K562 (cell line): ENCODE measurements around the gene HSPB7. TPM values are rescaled to one million over a fixed set of nuclear protein-coding genes. Genes with fewer than 3 reads are reported as not detected.

ENCODE experiments used
- ATAC-seq: fragments of 200-7000 bp; cut with Tn5 transposase; 3 replicates; pipeline ENCODE4 v1.9.1; 2020; ENCODE audit warnings: moderate library complexity
- Bru-seq: library from RNA; stranded (reverse); fragments of 400-500 nt; gene quantifications from one replicate; lab custom pipeline; 2021; lab: Mats Ljungman, UMichigan
- BruChase-seq, 2 experiments: library from RNA; stranded (reverse); fragments of 400-500 nt; gene quantifications; one replicate each; lab custom pipeline; 2021; lab: Mats Ljungman, UMichigan
- BruUV-seq: library from RNA; stranded (reverse); fragments of 400-500 nt; replicated peaks from 2 replicates; lab custom pipeline; 2021; lab: Mats Ljungman, UMichigan
- CTCF ChIA-PET: fragments of 300-600 bp; formaldehyde crosslinking; extraction: SDS; loops from one replicate; lab custom pipeline; 2021; ENCODE audit warnings: low intra/inter-chr PET ratio; lab: Yijun Ruan, JAX
- POLR2A ChIA-PET: fragments of 300-600, 350-650 bp; sonication (Branson Sonifier 250); formaldehyde crosslinking; extraction: SDS; loops from one replicate; lab custom pipeline; 2021; ENCODE audit warnings: antibody characterized with exemption, inconsistent platforms; lab: Yijun Ruan, JAX
- DNase-seq, 4 experiments: peaks; one replicate each; pipeline versions ENCODE4 v3.0.0 to v3.0.0-alpha.2; 2011 to 2018; ENCODE audit warnings: low spot score in 3 of 4, mixed read lengths in 3 of 4; ENCODE audit errors: extremely low read depth in 1 of 4
- FAIRE-seq: peaks from 2 replicates; lab custom pipeline; 2011; peaks lifted over from hg19 to GRCh38; lab: Jason Lieb, UNC
- H2AFZ ChIP-seq: 2 replicates; pipeline ENCODE4 v1.6.0; 2011; ENCODE audit warnings: low read depth, low read length, control low read depth, inconsistent platforms
- H3K27ac ChIP-seq: fragments of 200-600 bp; 3 replicates; pipeline ENCODE4 v1.8.0; 2011; ENCODE audit warnings: low read depth, mild to moderate bottlenecking, control low read depth, inconsistent platforms, low read length, moderate library complexity, mixed read lengths; ENCODE audit errors: extremely low read depth
- H3K27me3 ChIP-seq, 2 experiments: fragments of 300-600 bp in 1 of 2; 2 replicates in 1 of 2; 3 replicates in 1 of 2; pipeline versions ENCODE4 v1.6.0 to v1.8.0; 2011; ENCODE audit warnings: inconsistent platforms in 2 of 2, low read length in 2 of 2, mild to moderate bottlenecking in 1 of 2, mixed read lengths in 1 of 2, moderate library complexity in 1 of 2; ENCODE audit not compliant: control insufficient read depth in 2 of 2, insufficient read depth in 2 of 2
- H3K36me3 ChIP-seq: fragments of 300-600 bp; 3 replicates; pipeline ENCODE4 v1.8.0; 2011; ENCODE audit warnings: mild to moderate bottlenecking, low read length, inconsistent platforms; ENCODE audit not compliant: control insufficient read depth, insufficient read depth
- H3K4me1 ChIP-seq, 2 experiments: fragments of 200-600 bp in 1 of 2; replicated peaks in 1 of 2; 2 replicates in 1 of 2; 3 replicates in 1 of 2; pipeline versions ENCODE4 v1.5.1 to v1.8.0; 2011; ENCODE audit warnings: inconsistent platforms in 2 of 2, low read length in 2 of 2, mild to moderate bottlenecking in 1 of 2, mixed read lengths in 1 of 2, moderate library complexity in 1 of 2; ENCODE audit not compliant: control insufficient read depth in 2 of 2, insufficient read depth in 2 of 2
- H3K4me2 ChIP-seq: 2 replicates; pipeline ENCODE4 v1.6.1; 2011; ENCODE audit warnings: low read length, control low read depth, inconsistent platforms, mixed read lengths; ENCODE audit not compliant: insufficient read depth
- H3K4me3 ChIP-seq: fragments of 200-600 bp; sonication (generic), shearing (Covaris generic); 2 replicates; pipeline ENCODE4 v1.5.1; 2016; ENCODE audit warnings: control low read depth, inconsistent platforms
- H3K79me2 ChIP-seq: fragments of 200-600 bp; 3 replicates; pipeline ENCODE4 v1.8.0; 2011; ENCODE audit warnings: low read length, inconsistent platforms; ENCODE audit not compliant: control insufficient read depth, insufficient read depth
- H3K9ac ChIP-seq, 2 experiments: 2 replicates each; pipeline versions ENCODE4 v1.6.0 to v1.6.1; 2011; ENCODE audit warnings: low read depth in 2 of 2, low read length in 2 of 2, control low read depth in 1 of 2, inconsistent platforms in 1 of 2, mild to moderate bottlenecking in 1 of 2, mixed read lengths in 1 of 2; ENCODE audit not compliant: insufficient read depth in 1 of 2
- H3K9me1 ChIP-seq: one replicate; pipeline ENCODE4 v1.6.0; 2011; ENCODE audit warnings: inconsistent platforms, mild to moderate bottlenecking, low read length, moderate library complexity; ENCODE audit not compliant: control insufficient read depth, insufficient read depth
- H3K9me3 ChIP-seq: replicated peaks from 2 replicates; pipeline ENCODE4 v1.5.1; 2011; ENCODE audit warnings: low read depth, low read length, inconsistent platforms; ENCODE audit not compliant: control insufficient read depth, insufficient read depth
- H4K20me1 ChIP-seq: replicated peaks from 2 replicates; pipeline ENCODE4 v1.6.1; 2011; ENCODE audit warnings: low read length, inconsistent platforms, mixed read lengths; ENCODE audit not compliant: control insufficient read depth, insufficient read depth
- ARHGAP35 ChIP-seq: fragments of 450-650 bp; IDR thresholded peaks from 2 replicates; pipeline ENCODE4 v1.6.1; 2018; ENCODE audit not compliant: partially characterized antibody
- CBFA2T3 ChIP-seq: fragments of 450-650 bp; IDR thresholded peaks from 2 replicates; pipeline ENCODE4 v1.6.1; 2017
- GTF2F1 ChIP-seq: IDR thresholded peaks from 2 replicates; pipeline ENCODE4 v1.6.1; 2011; ENCODE audit warnings: low read depth, low read length, improper control_type of control experiment
- LEF1 ChIP-seq: fragments of 450-650 bp; IDR thresholded peaks from 2 replicates; pipeline ENCODE4 v1.6.1; 2016; ENCODE audit warnings: mild to moderate bottlenecking
- NRF1 ChIP-seq, 2 experiments: fragments of 450-650 bp; IDR thresholded peaks in 1 of 2; conservative IDR thresholded peaks in 1 of 2; 2 replicates each; pipeline ENCODE4 v1.6.1; 2014; ENCODE audit warnings: mild to moderate bottlenecking in 2 of 2
- NUFIP1 ChIP-seq: fragments of 450-650 bp; IDR thresholded peaks from 2 replicates; pipeline ENCODE4 v1.6.1; 2018; ENCODE audit not compliant: partially characterized antibody
- ZNF212 ChIP-seq: fragments of 450-650 bp; formaldehyde crosslinking; IDR thresholded peaks from 2 replicates; pipeline ENCODE4 v1.4.0; 2020; ENCODE audit warnings: mild to moderate bottlenecking
- ZNF282 ChIP-seq: sonication (generic); formaldehyde crosslinking; IDR thresholded peaks from 2 replicates; pipeline ENCODE4 v1.8.1; 2023; ENCODE audit warnings: missing genetic modification reagents
- WGBS: fragments of 100-300 bp; shearing (Covaris generic); methylation state at CpG from one replicate; pipeline ENCODE4 v1.1.6; 2016; ENCODE audit warnings: low coverage, mixed read lengths; ENCODE audit not compliant: insufficient coverage; ENCODE audit errors: missing lambda C conversion rate; 5-methylcytosine and 5-hydroxymethylcytosine counted together
- in situ Hi-C: fragments of 300-500 bp; cut with MboI; formaldehyde crosslinking; loops from 4 replicates; pipeline ENCODE4 v1.15.0; 2018; ENCODE audit warnings: inconsistent platforms, mixed read lengths
- intact Hi-C: fragments of 100-400 bp; cut with micrococcal nuclease; formaldehyde crosslinking; loops from 2 replicates; pipeline ENCODE4 v1.14.2; 2022
- long read RNA-seq, 3 experiments: library from polyadenylated mRNA in 2 of 3; library from RNA in 1 of 3; unstranded in 2 of 3; stranded (forward) in 1 of 3; transcript quantifications; one replicate each; pipeline ENCODE4 v2.0.0, GENCODE V29; 2019 to 2022
- polyA minus RNA-seq, 3 experiments: library from RNA; depleted of rRNA, polyadenylated mRNA; stranded (reverse); fragments of >200 nt; gene quantifications; 2 replicates each; pipeline ENCODE4 v1.2.3, GENCODE V29; 2011
- polyA plus RNA-seq, 8 experiments: library from polyadenylated mRNA; depleted of rRNA in 4 of 8; stranded (reverse) in 5 of 8; unstranded in 3 of 8; fragments of >200 nt; fragmentation: Nextera tagmentation in 2 of 8; fragmentation: Illumina TruSeq in 1 of 8; extraction: Ambion mirVana in 2 of 8; extraction: Trizol in 1 of 8; gene quantifications; 2 replicates each; pipeline versions ENCODE4 v1.2.1 to v1.2.3, GENCODE V29; 2011 to 2014; ENCODE audit warnings: inconsistent platforms in 1 of 8, missing spikeins in 1 of 8
- total RNA-seq, 7 experiments: library from RNA; depleted of rRNA in 6 of 7; stranded (reverse); fragments of >200 nt in 6 of 7; fragmentation: Illumina TruSeq in 2 of 7; extraction: Trizol in 2 of 7; gene quantifications; 2 replicates each; pipeline versions ENCODE4 v1.2.1 to v1.2.3, GENCODE V29; 2011 to 2021; ENCODE audit warnings: low replicate concordance in 1 of 7
- TF ChIP-seq, protein P1 (sequence below): sonication (generic); formaldehyde crosslinking; IDR thresholded peaks from 2 replicates; pipeline ENCODE4 v1.8.1; 2023; ENCODE audit warnings: mild to moderate bottlenecking, missing genetic modification reagents
- TF ChIP-seq, protein P2 (sequence below): fragments of 450-650 bp; formaldehyde crosslinking; IDR thresholded peaks from 2 replicates; pipeline ENCODE4 v1.4.0; 2020; ENCODE audit warnings: mild to moderate bottlenecking, moderate library complexity
- TF ChIP-seq, protein P3 (sequence below): fragments of 200-800 bp; sonication (Bioruptor generic); IDR thresholded peaks from 2 replicates; pipeline ENCODE4 v1.6.1; 2017; ENCODE audit warnings: missing genetic modification characterization, missing compliant biosample characterization

The HSPB7 gene
- 0.44 TPM in 1 of 2 replicates, not detected in the other for total RNA-seq (2011; cell fraction: chromatin; rRNA removed; ENCODE audit: low replicate concordance)
- total RNA-seq (2011; cell fraction: nucleolus; rRNA removed): not detected in 2 replicates
- total RNA-seq (2011; cell fraction: nucleoplasm; rRNA removed): 0.31 TPM in 1 of 2 replicates, not detected in the other
- total RNA-seq (2014; rRNA removed) (0.05 TPM in 1 of 2 replicates, not detected in the other), total RNA-seq (2014; rRNA removed; fragmentation: Illumina TruSeq; extraction: Trizol) (not detected in 2 replicates), total RNA-seq (2015; rRNA removed; fragmentation: Illumina TruSeq; extraction: Trizol) (not detected in 2 replicates), total RNA-seq (2021) (0.09 TPM in 1 of 2 replicates, not detected in the other), polyA plus RNA-seq (2011; rRNA removed) (0.07 and 0.08 TPM in 2 replicates), polyA plus RNA-seq (2014; fragmentation: Illumina TruSeq; extraction: Trizol) (0.19 TPM in 1 of 2 replicates, not detected in the other), polyA plus RNA-seq (2014; fragmentation: Nextera tagmentation; extraction: Ambion mirVana) (not detected), polyA plus RNA-seq (2014; rRNA removed) (not detected in 2 replicates), polyA minus RNA-seq (2011; rRNA and poly(A)+ RNA removed) (not detected in 2 replicates), Bru-seq, nascent RNA (percentile 23 among the genes with signal in this experiment), BruChase-seq, experiment 1, labeled RNA remaining after a 2-hour chase (not detected), BruChase-seq, experiment 2, labeled RNA remaining after a 6-hour chase (not detected)
- 0.03 and 0.04 TPM in 2 replicates for polyA plus RNA-seq (2011; cell fraction: cytosol; rRNA removed)
- polyA plus RNA-seq (2011; cell fraction: nucleus; rRNA removed): 0.07 and 0.08 TPM in 2 replicates
- polyA plus RNA-seq (2012): 0.16 and 0.17 TPM in 2 replicates
- not detected in 2 replicates for polyA minus RNA-seq (2011; cell fraction: cytosol; rRNA and poly(A)+ RNA removed)
- polyA minus RNA-seq (2011; cell fraction: nucleus; rRNA and poly(A)+ RNA removed): not detected in 2 replicates
- long read RNA-seq, experiment 1: 0 reads
- long read RNA-seq, experiment 2: 0 reads
- long read RNA-seq, experiment 3: 0 reads

DNA sequence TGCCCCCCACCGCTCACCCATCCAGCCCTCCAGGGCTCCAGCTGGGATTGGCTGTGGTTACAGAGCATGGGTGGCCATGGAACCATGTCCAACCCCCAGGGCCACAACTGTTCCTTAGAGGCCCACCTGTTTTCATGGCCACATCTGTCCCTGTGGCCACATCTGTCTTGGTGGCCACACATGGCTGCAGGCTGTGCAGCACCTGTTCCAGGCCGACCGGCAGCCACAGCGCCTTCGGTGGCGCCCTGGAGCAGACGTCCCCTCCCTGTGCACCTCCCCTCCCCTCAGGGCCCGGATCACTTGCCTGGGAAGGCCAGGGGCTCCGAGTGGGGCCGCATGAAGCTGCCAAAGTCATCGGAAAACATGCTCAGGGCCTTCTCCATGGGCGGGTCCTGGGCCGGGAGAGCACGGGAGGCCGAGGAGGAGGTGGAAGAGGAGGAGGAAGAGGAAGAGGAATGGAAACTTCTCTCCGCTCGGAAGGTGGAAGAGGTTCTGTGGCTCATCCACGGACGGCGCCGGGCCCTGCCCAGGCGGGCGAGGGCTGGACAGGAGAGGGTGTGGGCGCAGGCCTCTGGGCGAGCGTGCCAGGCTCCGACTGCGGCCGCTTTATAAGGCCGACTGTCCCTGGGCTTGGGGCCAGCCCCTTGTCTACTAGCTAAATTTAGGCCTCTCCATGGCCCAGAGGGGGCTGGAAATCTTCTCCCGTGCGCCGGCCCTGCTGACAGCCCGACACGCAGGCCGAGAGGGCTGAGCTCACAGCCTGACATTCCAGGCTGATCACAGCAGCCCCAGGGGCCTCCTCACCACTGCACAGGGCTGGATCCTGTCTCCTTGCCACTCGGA lies at the start of gene HSPB7:
TSS of gene HSPB7 (minus strand) at position 583 of the 843 bp plus-strand sequence. CDS start at position 503, 80 bp downstream.
- BruUV-seq: no TSS peak
- CTCF ChIA-PET: no interaction called here
- no peaks in the 10 kb centered on the region for H3K9me3 ChIP-seq
- peak within 1 kb of the TSS in 1 of 2 experiments; percentile 70; a peak in 2 of 4 replicates for H3K9ac ChIP-seq
- peaks cover 23 to 73% of the 10 kb centered on the region in 2 experiments for H3K4me1 ChIP-seq
- WGBS: 55% methylated on average over 32 of the region's 37 CpGs
- no peaks in the 10 kb centered on the region for H4K20me1 ChIP-seq
- ATAC-seq: peak; percentile 71
- DNase-seq: peak; percentile 77 to 80 (median 78)
- FAIRE-seq: peak; percentile 71
- no peak within 1 kb of the TSS for H3K4me2 ChIP-seq
- POLR2A ChIA-PET: interaction anchor here (0.6 to 1.1 kb wide), 3 partner anchors 8 to 227 kb away, joined by 3 read pairs; no protein-coding TSS in a partner anchor
- no peaks in the 10 kb centered on the region for H3K36me3 ChIP-seq
- no peaks in the 10 kb centered on the region for H3K79me2 ChIP-seq
- H3K27ac ChIP-seq: no peak within 1 kb of the TSS
- in situ Hi-C loops (loop anchor here (10.0 kb wide), 1 partner anchor 47 kb away; no protein-coding TSS in a partner anchor), intact Hi-C loops (no loop called here)
- peaks cover 2 to 13% of the 10 kb centered on the region in 2 experiments; a peak in 2 of 5 replicates for H3K27me3 ChIP-seq
- H2AFZ ChIP-seq: peak within 1 kb of the TSS; percentile 69
- no peaks in the 10 kb centered on the region for H3K9me1 ChIP-seq
- H3K4me3 ChIP-seq: no peak within 1 kb of the TSS
- TF ChIP-seq ARHGAP35 (no peak), CBFA2T3 (peak; percentile 74), ZNF212 (CRISPR knock-in tag) (no peak), NUFIP1 (no peak), ZNF282 (no peak), LEF1 (no peak), NRF1 (conservative IDR thresholded peaks at IDR 0.05 in 1 of 2, IDR thresholded peaks at IDR 0.05 in 1 of 2) (0 out of 4 replicates have a peak, but pooled peaks of 1 of the 2 experiments have one; percentile 16), GTF2F1 (no peak)
- TF ChIP-seq, protein P1, sequence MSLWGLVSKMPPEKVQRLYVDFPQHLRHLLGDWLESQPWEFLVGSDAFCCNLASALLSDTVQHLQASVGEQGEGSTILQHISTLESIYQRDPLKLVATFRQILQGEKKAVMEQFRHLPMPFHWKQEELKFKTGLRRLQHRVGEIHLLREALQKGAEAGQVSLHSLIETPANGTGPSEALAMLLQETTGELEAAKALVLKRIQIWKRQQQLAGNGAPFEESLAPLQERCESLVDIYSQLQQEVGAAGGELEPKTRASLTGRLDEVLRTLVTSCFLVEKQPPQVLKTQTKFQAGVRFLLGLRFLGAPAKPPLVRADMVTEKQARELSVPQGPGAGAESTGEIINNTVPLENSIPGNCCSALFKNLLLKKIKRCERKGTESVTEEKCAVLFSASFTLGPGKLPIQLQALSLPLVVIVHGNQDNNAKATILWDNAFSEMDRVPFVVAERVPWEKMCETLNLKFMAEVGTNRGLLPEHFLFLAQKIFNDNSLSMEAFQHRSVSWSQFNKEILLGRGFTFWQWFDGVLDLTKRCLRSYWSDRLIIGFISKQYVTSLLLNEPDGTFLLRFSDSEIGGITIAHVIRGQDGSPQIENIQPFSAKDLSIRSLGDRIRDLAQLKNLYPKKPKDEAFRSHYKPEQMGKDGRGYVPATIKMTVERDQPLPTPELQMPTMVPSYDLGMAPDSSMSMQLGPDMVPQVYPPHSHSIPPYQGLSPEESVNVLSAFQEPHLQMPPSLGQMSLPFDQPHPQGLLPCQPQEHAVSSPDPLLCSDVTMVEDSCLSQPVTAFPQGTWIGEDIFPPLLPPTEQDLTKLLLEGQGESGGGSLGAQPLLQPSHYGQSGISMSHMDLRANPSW (CRISPR knock-in tag): no peak; the same call in 1 of the 2 replicates
- TF ChIP-seq, protein P2, sequence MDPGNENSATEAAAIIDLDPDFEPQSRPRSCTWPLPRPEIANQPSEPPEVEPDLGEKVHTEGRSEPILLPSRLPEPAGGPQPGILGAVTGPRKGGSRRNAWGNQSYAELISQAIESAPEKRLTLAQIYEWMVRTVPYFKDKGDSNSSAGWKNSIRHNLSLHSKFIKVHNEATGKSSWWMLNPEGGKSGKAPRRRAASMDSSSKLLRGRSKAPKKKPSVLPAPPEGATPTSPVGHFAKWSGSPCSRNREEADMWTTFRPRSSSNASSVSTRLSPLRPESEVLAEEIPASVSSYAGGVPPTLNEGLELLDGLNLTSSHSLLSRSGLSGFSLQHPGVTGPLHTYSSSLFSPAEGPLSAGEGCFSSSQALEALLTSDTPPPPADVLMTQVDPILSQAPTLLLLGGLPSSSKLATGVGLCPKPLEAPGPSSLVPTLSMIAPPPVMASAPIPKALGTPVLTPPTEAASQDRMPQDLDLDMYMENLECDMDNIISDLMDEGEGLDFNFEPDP (CRISPR knock-in tag): no peak
- TF ChIP-seq, protein P3, sequence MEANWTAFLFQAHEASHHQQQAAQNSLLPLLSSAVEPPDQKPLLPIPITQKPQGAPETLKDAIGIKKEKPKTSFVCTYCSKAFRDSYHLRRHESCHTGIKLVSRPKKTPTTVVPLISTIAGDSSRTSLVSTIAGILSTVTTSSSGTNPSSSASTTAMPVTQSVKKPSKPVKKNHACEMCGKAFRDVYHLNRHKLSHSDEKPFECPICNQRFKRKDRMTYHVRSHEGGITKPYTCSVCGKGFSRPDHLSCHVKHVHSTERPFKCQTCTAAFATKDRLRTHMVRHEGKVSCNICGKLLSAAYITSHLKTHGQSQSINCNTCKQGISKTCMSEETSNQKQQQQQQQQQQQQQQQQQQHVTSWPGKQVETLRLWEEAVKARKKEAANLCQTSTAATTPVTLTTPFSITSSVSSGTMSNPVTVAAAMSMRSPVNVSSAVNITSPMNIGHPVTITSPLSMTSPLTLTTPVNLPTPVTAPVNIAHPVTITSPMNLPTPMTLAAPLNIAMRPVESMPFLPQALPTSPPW (CRISPR knock-in tag): peak; percentile 49
